ENCODE results near the gene CABP2.
A peak's percentile ranks its signal among the peaks of the same experiment; 100 is the strongest.

Gene CABP2

GRCh38 chr11:67492801-67493547 lies 30.3 kb downstream of the CABP2 start:
- H2AFZ ChIP-seq (ENCODE audit: insufficient read depth, low read length, poor library complexity) = no peak overlapping the region
- no peak overlapping the region for H2BK120ac ChIP-seq (ENCODE audit: insufficient read depth, low read length, poor library complexity)
- no peak overlapping the region for H2BK12ac ChIP-seq (ENCODE audit: low read length)
- no peak overlapping the region for H3K18ac ChIP-seq (ENCODE audit: low read length)
- no peak overlapping the region for H4K12ac ChIP-seq (ENCODE audit: low read depth, low read length)
- no peaks in the 10 kb centered on the region for H3K79me1 ChIP-seq (ENCODE audit: low read length)
- no peak overlapping the region for H3K4me2 ChIP-seq (ENCODE audit: low read length)
- no peak overlapping the region for H3K14ac ChIP-seq (ENCODE audit: low read length)
- H3K36me3 ChIP-seq (ENCODE audit: control insufficient read depth in 1 of 2, insufficient read depth in 2 of 2, low read length in 2 of 2) = peaks cover 89 to 90% of the 10 kb centered on the region in 2 experiments
- no peak overlapping the region for H4K91ac ChIP-seq (ENCODE audit: low read depth, low read length)
- no peak overlapping the region for H3K4me3 ChIP-seq (ENCODE audit: low read depth, low read length)
- no peaks in the 10 kb centered on the region for H3K79me2 ChIP-seq (ENCODE audit: control insufficient read depth, insufficient read depth, low read length, poor library complexity)
- H3K9ac ChIP-seq (ENCODE audit: low read length) = no peak overlapping the region
- peak in 1 of 2 donors; percentile 4 for DNase-seq
- H3K27ac ChIP-seq (ENCODE audit: low read depth, low read length) = no peak overlapping the region
- H3K4ac ChIP-seq (ENCODE audit: low read depth, low read length) = no peak overlapping the region
- H3K27me3 ChIP-seq (ENCODE audit: insufficient read depth, low read length) = no peaks in the 10 kb centered on the region
- WGBS (ENCODE audit: extremely low coverage, insufficient coverage, insufficient read length) = no CpG with 5 or more reads among the region's 46 CpGs
- no peaks in the 10 kb centered on the region for H3K9me3 ChIP-seq (ENCODE audit: insufficient read depth, low read depth, low read length)
- no peak overlapping the region for H3K23ac ChIP-seq (ENCODE audit: low read length)
- no peak overlapping the region for H2BK5ac ChIP-seq (ENCODE audit: low read depth, low read length, poor library complexity)
- no peaks in the 10 kb centered on the region for H3K4me1 ChIP-seq (ENCODE audit: control insufficient read depth in 1 of 2, insufficient read depth in 2 of 2, low read length in 2 of 2)
- no peak overlapping the region for H2AK5ac ChIP-seq (ENCODE audit: low read length)
- H4K8ac ChIP-seq (ENCODE audit: low read depth, low read length) = no peak overlapping the region

- no peak overlapping the region for H2BK120ac ChIP-seq (ENCODE audit: insufficient read depth, low read length, poor library complexity)
- no peak overlapping the region for H4K91ac ChIP-seq (ENCODE audit: low read depth, low read length)
- H3K14ac ChIP-seq (ENCODE audit: low read length) = no peak overlapping the region
- no peak overlapping the region for H4K8ac ChIP-seq (ENCODE audit: low read depth, low read length)
- H3K4me2 ChIP-seq (ENCODE audit: low read length) = no peak overlapping the region
- no peak overlapping the region for H3K4me3 ChIP-seq (ENCODE audit: low read depth, low read length)
- no peaks in the 10 kb centered on the region for H3K9me3 ChIP-seq (ENCODE audit: insufficient read depth, low read depth, low read length)
- WGBS (ENCODE audit: extremely low coverage, insufficient coverage, insufficient read length) = no CpG with 5 or more reads among the region's 19 CpGs
- H2BK5ac ChIP-seq (ENCODE audit: low read depth, low read length, poor library complexity) = no peak overlapping the region
- no peak overlapping the region for H3K23ac ChIP-seq (ENCODE audit: low read length)
- H3K18ac ChIP-seq (ENCODE audit: low read length) = no peak overlapping the region
- H3K27me3 ChIP-seq (ENCODE audit: insufficient read depth, low read length) = no peaks in the 10 kb centered on the region
- no peak overlapping the region for H4K12ac ChIP-seq (ENCODE audit: low read depth, low read length)
- H2AFZ ChIP-seq (ENCODE audit: insufficient read depth, low read length, poor library complexity) = no peak overlapping the region
- H2BK12ac ChIP-seq (ENCODE audit: low read length) = no peak overlapping the region
- H3K27ac ChIP-seq (ENCODE audit: low read depth, low read length) = no peak overlapping the region
- H2AK5ac ChIP-seq (ENCODE audit: low read length) = no peak overlapping the region
- H3K36me3 ChIP-seq (ENCODE audit: control insufficient read depth in 1 of 2, insufficient read depth in 2 of 2, low read length in 2 of 2) = peaks cover 84% of the 10 kb centered on the region in 2 experiments
- H3K4me1 ChIP-seq (ENCODE audit: control insufficient read depth in 1 of 2, insufficient read depth in 2 of 2, low read length in 2 of 2) = no peaks in the 10 kb centered on the region
- no peaks in the 10 kb centered on the region for H3K79me1 ChIP-seq (ENCODE audit: low read length)
- no peak overlapping the region for H3K9ac ChIP-seq (ENCODE audit: low read length)
- DNase-seq = no peak
- no peaks in the 10 kb centered on the region for H3K79me2 ChIP-seq (ENCODE audit: control insufficient read depth, insufficient read depth, low read length, poor library complexity)
- H3K4ac ChIP-seq (ENCODE audit: low read depth, low read length) = no peak overlapping the region
These were observed 31.0 kb downstream of the CABP2 start for GRCh38 chr11:67492069-67492727.

DNA sequence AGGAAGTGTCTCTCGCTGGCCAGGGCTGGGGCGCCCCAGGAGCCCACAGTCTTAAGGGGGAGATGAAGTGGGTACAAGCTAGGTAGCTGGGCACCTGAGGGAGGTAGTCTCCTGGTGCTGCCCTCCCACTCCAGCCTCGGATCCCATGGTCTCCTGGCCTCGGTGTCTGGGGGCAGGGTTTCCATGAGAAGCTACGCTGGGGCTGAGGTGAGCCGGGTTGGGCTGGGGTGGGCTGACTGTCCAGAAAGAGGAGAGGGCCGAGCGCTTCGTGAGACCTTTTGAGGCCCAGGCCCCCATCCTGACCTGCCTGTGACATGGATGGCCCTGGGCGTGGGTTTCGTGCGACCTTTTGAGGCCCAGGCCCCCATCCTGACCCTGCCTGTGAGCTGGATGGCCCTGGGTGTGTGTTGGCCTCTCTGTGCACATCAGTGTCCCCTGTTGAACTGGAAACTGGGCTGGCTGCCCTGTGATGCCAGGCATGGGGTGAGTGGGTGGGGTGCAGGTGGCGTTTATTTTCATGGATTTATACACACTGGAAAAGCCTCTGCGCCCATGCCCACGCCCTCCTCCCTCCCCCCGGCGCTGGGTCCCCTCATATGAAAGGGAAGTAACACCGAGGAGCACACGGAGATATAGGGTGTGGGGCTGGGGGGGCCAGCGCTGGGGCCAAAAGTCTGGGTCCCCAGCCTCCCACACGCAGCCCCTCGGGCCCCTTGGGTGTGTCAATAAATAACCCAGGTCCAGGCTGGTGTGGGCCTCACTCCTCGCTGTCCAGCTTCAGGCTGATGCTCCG lies 31.8 kb downstream of the CABP2 start:
- no peak overlapping the region for H3K4ac ChIP-seq (ENCODE audit: low read depth, low read length)
- DNase-seq = no peak
- no peaks in the 10 kb centered on the region for H3K27me3 ChIP-seq (ENCODE audit: insufficient read depth, low read length)
- no peak overlapping the region for H2AK5ac ChIP-seq (ENCODE audit: low read length)
- H3K4me3 ChIP-seq (ENCODE audit: low read depth, low read length) = no peak overlapping the region
- no peaks in the 10 kb centered on the region for H3K4me1 ChIP-seq (ENCODE audit: control insufficient read depth in 1 of 2, insufficient read depth in 2 of 2, low read length in 2 of 2)
- H4K8ac ChIP-seq (ENCODE audit: low read depth, low read length) = no peak overlapping the region
- no peak overlapping the region for H3K9ac ChIP-seq (ENCODE audit: low read length)
- no peak overlapping the region for H4K91ac ChIP-seq (ENCODE audit: low read depth, low read length)
- no peak overlapping the region for H3K18ac ChIP-seq (ENCODE audit: low read length)
- no peak overlapping the region for H2AFZ ChIP-seq (ENCODE audit: insufficient read depth, low read length, poor library complexity)
- H3K36me3 ChIP-seq (ENCODE audit: control insufficient read depth in 1 of 2, insufficient read depth in 2 of 2, low read length in 2 of 2) = peaks cover 78 to 80% of the 10 kb centered on the region in 2 experiments
- H2BK5ac ChIP-seq (ENCODE audit: low read depth, low read length, poor library complexity) = no peak overlapping the region
- no peaks in the 10 kb centered on the region for H3K79me2 ChIP-seq (ENCODE audit: control insufficient read depth, insufficient read depth, low read length, poor library complexity)
- no peak overlapping the region for H3K27ac ChIP-seq (ENCODE audit: low read depth, low read length)
- no peak overlapping the region for H3K4me2 ChIP-seq (ENCODE audit: low read length)
- H3K14ac ChIP-seq (ENCODE audit: low read length) = no peak overlapping the region
- no peak overlapping the region for H3K23ac ChIP-seq (ENCODE audit: low read length)
- no peaks in the 10 kb centered on the region for H3K79me1 ChIP-seq (ENCODE audit: low read length)
- no peaks in the 10 kb centered on the region for H3K9me3 ChIP-seq (ENCODE audit: insufficient read depth, low read depth, low read length)
- no peak overlapping the region for H2BK120ac ChIP-seq (ENCODE audit: insufficient read depth, low read length, poor library complexity)
- H4K12ac ChIP-seq (ENCODE audit: low read depth, low read length) = no peak overlapping the region
- no peak overlapping the region for H2BK12ac ChIP-seq (ENCODE audit: low read length)
- no CpG with 5 or more reads among the region's 24 CpGs for WGBS (ENCODE audit: extremely low coverage, insufficient coverage, insufficient read length)

GRCh38 chr11:67490727-67491065 lies 32.5 kb downstream of the CABP2 start:
- no peak for DNase-seq
- Histone ChIP-seq H2BK120ac (ENCODE audit: insufficient read depth, low read length, poor library complexity) (no peak overlapping the region), H3K27ac (ENCODE audit: low read depth, low read length) (no peak overlapping the region), H4K8ac (ENCODE audit: low read depth, low read length) (no peak overlapping the region), H2BK5ac (ENCODE audit: low read depth, low read length, poor library complexity) (no peak overlapping the region), H3K4me1 (ENCODE audit: control insufficient read depth in 1 of 2, insufficient read depth in 2 of 2, low read length in 2 of 2) (no peaks in the 10 kb centered on the region), H4K12ac (ENCODE audit: low read depth, low read length) (no peak overlapping the region), H3K14ac (ENCODE audit: low read length) (no peak overlapping the region), H2AK5ac (ENCODE audit: low read length) (no peak overlapping the region), H3K4me3 (ENCODE audit: low read depth, low read length) (no peak overlapping the region), H2AFZ (ENCODE audit: insufficient read depth, low read length, poor library complexity) (no peak overlapping the region), H3K79me1 (ENCODE audit: low read length) (no peaks in the 10 kb centered on the region), H2BK12ac (ENCODE audit: low read length) (no peak overlapping the region), H3K79me2 (ENCODE audit: control insufficient read depth, insufficient read depth, low read length, poor library complexity) (no peaks in the 10 kb centered on the region), H3K23ac (ENCODE audit: low read length) (no peak overlapping the region), H3K27me3 (ENCODE audit: insufficient read depth, low read length) (no peaks in the 10 kb centered on the region), H3K4me2 (ENCODE audit: low read length) (no peak overlapping the region), H3K18ac (ENCODE audit: low read length) (no peak overlapping the region), H3K4ac (ENCODE audit: low read depth, low read length) (no peak overlapping the region), H3K9me3 (ENCODE audit: insufficient read depth, low read depth, low read length) (no peaks in the 10 kb centered on the region), H4K91ac (ENCODE audit: low read depth, low read length) (no peak overlapping the region), H3K36me3 (ENCODE audit: control insufficient read depth in 1 of 2, insufficient read depth in 2 of 2, low read length in 2 of 2) (peaks cover 71 to 73% of the 10 kb centered on the region in 2 experiments), H3K9ac (ENCODE audit: low read length) (no peak overlapping the region)
- WGBS (ENCODE audit: extremely low coverage, insufficient coverage, insufficient read length) = no CpG with 5 or more reads among the region's 15 CpGs

Data from trophoblast cell (in vitro differentiated cells and primary cell).